CD4-positive, alpha-beta T cell treated with Interleukin-17A for 4 hours (primary cell): ENCODE results near the gene FAM98C.
A peak's percentile ranks its signal among the peaks of the same experiment; 100 is the strongest.
"Not testable (repeated sequence)": the region's sequence is repeated elsewhere in the genome, so short reads cannot be mapped to it uniquely, and the experiment has no call there.

Experiments used
- DNase-seq: peaks from one replicate; pipeline ENCODE4 v3.0.0-alpha.2; 2020; ENCODE audit warnings: mixed read lengths

FAM98C gene

DNA sequence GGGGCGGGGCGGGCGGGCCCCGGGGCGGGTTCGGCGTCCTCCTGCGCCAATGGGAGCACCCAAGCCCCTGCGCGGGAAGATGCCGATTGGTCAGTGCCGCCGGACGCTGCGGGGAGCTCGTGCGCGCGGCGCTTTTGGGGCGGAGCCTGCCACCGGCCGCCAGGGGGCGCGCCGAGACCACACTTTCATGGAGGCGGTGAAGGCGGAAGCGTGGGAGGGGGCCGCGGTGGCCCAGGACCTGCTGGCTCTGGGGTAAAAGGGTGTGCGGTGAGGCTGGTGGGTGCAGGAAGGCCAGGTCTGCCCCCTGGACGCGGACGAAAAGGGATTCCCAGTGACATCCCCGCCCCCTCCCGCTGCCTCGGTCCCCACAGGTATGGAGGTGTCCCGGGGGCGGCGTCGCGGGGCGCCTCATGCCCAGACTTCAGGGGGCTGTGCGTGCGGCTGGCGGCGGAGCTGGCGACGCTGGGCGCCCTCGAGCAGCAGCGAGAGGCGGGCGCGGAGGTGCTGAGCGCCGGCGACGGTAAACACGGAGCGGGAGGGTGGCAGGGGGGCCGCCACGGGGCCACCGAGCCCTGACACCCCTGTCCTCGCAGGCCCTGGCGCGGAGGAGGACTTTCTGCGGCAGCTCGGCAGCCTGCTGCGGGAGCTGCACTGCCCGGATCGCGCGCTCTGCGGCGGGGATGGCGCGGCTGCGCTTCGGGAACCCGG lies at the start of gene FAM98C:
TSS of gene FAM98C (plus strand) at position 127 of the 708 bp plus-strand sequence. CDS start at position 188, 61 bp downstream.
- peak; percentile 99 for DNase-seq

DNA sequence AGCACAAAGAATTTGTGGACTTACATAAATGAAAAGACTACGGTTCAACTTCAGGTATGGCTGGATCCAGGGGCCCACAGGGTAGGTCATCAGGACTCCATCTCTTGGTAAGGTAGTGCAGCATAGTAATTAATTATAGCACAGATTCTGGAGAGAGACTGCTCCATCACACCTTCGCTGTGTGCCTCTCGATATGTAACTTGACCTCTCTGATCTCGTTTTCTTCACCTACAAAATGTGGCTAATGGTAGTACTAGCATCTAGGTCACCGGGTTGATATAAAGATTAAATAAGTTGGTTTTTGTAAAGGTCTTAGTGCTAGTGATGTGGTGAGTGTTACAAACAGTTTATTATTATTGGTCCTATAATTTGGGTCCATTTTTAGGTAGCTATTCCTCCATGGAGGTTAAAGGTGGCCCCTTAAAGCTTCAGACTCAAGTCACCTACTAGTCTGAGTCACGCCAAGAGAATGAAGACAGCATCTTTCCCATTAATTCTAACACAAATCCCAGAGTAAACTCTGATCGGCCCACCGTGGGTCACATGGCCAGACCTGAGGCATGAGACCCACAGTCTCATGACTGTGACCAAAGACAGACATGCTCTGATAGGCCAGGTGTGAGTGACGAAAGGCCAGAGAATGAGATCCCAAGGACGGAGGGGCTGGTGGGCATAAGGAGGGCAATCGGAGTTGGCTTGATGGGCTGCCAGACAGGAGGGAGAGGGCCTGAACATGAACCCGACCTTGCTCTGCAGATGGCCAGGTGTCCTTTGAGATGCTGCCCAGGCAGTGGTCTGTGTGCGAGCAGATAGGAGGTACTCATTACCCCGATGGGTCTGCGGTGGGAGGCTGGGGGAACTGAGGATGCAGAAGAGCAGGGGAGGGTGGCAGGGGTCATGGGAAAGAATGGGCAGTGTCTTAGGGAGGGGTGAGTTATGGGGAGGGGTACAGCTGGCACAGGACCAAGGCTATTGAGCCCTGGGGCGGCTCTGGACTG lies 46.9 kb upstream of the FAM98C start:
- no peak for DNase-seq

DNA sequence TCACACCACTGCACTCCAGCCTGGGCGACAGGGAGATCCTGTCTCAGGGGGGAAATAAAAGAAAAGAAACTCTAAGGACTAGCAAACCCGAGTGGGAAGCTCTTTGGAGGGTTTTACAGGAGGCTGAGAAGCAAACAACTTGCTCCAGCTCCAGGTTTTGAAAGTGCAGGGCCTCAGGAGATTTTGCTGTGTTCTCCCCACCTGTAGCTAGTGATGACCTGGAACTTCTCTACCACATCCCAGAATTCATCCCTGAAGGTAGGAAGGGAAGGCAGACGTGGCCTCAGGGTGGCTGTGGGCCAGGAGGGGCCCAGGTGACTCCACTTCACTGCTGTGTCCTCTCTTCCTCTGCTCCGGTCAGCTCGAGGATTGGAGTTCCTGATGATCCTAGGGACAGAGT lies 44.8 kb upstream of the FAM98C start:
- DNase-seq: no peak

DNA sequence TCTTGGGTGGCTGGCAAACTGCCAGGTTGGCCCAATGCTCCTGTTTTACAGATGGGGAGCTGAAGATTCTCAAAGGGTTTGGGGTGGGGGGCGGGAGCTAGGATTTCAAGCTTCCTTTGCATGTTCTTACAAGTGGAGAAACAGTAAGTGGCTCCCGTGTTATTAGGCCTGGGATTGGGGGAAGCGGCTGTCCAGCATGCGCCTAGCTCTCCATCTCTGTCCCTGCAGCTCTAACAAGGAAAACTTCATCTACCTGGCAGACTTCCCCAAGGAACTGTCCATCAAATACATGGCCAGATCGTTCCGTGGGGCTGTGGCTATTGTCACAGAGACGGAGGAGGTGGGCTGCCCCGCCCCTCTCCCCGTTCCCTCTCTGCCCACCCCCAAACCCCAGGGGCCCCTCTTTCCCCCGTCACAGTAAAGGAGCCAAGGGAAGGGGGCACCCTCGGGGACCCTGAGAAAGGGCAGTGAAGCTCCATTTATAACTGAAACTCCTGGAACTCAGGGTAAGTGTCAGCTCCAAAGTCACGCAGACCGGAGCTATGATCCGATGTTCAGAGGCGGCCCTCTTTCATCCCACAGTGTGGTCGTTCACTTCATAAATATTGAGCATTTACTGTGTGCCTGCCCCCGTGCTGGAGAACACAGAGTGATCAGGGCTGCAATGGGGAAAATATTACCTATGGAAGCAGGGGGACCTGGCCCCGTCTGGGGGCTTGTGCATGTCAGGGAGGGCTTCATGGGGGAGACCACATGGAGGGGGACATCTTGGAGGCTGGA lies 43.5 kb upstream of the FAM98C start:
- DNase-seq: no peak

DNA sequence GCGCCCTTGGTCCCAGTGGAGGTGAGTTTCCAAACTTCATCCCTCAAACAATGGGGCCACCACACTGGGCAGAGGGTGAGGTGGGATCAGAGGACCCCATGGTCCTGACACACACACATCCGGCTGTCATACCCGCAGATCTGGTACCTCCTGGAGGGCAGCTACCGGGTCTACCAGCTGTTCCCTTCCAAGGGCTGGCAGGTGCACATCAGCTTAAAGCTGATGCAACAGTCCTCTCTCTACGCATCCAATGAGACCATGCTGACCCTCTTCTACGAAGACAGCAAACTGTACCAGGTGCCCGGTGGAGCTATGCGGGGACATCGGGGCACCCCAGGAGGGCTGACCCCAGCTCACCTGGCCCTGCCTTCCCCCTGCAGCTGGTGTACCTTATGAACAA lies 42.5 kb upstream of the FAM98C start:
- DNase-seq: no peak

DNA sequence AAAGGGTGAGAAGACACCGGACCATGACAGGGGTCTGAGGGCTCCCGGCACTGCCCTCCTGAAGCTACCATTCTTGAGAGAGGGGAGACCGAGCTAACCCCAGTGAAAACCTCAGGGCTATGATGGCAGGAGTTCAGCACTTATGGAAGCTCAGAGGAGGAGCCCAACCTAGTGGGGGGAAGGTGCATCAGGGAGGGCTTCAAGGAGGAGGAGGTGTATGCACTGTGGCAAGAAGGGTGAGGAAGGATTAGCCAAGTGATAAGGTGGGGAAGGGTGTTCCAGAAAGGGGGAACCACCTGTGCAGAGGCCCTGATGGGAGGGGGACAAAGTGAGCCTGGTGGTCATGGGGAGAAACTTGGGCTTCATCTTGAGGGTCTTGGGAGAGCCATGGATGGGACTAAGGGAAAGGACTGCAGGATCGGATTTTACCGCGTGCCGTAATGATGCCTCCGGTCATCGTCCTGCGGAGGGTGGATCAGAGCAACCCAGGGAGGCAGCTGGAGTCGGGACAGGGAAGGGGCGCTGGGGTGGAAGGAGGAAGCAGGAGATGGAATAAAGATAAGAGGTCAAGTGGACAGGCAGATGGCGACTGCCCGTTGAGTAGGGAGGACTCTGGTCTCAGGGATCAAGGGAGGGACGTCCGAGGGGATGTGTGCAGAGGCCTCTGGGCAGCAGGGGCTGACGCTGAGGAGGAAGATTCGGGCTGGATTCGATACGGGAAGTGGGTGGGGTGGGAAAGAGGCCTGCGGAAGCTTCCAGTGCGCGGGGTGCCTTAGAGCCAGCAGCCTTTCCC lies 41.9 kb upstream of the FAM98C start:
- DNase-seq: no peak

DNA sequence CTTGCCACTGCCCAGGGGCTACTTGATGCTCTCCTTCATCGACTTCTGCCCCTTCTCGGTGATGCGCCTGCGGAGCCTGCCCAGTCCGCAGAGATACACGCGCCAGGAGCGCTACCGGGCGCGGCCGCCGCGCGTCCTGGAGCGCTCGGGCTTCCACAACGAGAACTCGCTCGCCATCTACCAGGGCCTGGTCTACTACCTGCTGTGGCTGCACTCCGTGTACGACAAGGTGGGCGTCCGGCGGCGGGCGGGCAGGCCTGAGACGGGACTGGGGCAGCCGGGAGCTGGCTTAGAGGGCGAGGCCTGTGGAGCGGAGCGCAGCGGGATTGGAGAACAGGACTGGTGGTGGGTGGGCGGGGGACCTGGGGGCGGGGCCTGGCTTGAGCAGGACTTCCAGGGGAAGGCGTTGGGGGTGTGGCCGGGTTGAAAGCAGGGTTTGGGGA lies 41.2 kb upstream of the FAM98C start:
- peak; percentile 83 for DNase-seq

DNA sequence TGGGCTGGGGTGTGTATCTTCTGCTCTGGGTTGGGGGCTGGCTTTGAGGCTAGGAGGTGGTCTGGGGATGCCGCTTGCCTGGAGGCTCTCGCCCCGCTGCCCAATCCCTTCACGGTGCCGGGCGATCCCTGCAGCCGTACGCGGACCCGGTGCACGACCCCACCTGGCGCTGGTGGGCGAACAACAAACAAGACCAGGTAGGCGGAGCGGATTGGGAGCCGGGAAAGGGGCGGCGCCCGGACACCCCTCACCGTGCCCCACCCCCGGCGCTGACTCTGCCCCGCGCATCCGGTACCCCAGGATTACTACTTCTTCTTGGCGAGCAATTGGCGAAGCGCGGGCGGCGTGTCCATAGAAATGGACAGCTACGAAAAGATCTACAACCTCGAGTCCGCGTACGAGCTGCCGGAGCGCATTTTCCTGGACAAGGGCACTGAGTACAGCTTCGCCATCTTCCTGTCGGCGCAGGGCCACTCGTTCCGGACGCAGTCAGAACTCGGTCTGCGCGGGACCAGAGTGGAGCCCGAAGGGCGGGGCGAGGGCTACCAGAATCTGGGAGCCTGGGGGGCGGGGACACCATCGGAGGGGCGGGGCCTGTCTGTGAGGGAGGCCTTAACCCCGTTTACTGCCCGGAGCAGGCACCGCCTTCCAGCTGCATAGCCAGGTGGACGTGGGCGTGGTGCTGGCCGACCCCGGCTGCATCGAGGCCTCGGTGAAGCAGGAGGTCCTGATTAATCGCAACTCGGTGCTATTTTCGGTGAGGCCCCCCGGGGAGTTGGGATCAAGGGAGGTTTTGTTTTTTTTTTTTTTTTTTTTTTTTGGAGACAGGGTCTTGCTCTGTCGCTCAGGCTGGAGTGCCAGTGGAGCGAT lies 40.6 kb upstream of the FAM98C start:
- DNase-seq: peak; percentile 83

DNA sequence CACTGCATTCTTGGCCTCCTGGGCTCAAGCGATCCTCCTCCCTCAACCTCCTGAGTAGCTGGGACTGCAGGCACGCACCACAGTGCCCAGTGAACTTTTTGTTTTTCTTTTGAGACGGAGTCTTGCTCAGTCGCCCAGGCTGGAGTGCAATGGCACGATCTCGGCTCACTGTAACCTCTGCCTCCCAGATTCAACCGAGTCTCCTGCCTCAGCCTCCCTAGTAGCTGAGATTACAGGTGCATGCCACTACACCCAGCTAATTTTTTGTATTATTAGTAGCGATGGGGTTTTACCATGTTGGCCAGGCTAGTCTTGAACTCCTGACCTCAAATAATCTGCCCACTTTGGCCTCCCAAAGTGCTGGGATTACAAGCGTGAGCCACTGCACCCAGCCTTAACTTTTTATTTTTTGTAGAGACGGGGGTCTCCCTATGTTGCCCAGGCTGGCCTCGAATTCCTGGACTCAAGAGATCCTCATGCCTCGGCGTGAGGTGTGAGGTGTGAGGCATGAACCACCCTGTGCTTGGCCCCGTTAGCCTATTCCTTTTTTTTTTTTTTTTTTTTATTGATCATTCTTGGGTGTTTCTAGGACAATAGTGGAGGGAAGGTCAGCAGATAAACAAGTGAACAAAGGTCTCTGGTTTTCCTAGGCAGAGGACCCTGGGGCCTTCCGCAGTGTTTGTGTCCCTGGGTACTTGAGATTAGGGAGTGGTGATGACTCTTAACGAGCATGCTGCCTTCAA lies 39.8 kb upstream of the FAM98C start:
- DNase-seq: not testable (repeated sequence)

DNA sequence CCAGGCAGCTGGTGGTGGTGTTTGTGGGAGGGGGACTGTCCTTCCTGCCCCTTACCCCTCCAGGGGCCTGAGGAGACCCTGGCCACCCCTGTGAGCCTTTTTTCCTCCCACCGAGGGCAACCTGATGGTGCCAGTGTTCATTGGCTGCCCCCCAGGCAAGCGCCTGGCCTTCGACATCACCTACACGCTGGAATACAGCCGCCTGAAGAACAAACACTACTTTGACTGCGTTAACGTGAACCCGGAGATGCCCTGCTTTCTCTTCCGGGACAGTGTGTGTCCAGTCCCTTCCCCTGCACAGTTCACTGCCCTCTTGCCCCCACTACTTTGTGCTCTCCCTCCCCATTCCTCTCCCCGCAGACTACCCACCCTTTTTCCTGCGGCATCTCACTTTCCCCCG lies 35.9 kb upstream of the FAM98C start:
- DNase-seq: no peak

DNA sequence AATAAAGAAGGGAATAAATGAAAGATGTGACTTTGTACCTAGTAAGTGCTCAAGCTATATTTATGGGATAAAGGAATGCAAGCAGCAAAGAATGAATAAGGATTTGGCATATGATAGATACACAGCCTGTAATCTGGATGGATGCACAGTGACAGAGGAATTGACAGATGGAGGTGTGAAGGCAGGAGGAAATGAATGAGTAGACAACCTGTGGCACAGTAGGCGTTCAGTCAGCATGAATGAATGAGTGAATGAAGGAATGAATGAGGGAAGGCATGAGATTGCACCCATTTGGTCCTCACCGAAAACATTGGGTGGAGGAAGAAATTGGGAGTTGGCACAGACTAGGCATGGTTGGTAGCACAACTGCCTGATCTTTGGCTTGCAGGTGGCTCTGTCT lies 33.3 kb upstream of the FAM98C start:
- no peak for DNase-seq

DNA sequence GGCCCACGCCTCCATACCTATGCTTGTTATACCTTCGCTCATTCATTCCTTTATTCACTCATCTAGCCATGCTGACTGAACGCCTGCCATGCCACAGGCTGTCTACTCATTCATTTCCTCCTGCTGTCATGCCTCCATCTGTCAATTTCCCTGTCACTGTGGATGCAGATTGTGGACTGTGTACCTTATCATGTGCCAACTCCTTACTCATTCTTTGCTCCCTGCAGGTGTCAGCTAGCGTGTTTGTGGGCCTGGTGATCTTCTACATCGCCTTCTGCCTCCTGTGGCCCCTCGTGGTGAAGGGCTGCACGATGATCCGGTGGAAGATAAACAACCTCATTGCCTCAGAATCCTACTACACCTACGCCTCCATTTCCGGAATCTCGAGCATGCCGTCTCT lies 32.6 kb upstream of the FAM98C start:
- no peak for DNase-seq

DNA sequence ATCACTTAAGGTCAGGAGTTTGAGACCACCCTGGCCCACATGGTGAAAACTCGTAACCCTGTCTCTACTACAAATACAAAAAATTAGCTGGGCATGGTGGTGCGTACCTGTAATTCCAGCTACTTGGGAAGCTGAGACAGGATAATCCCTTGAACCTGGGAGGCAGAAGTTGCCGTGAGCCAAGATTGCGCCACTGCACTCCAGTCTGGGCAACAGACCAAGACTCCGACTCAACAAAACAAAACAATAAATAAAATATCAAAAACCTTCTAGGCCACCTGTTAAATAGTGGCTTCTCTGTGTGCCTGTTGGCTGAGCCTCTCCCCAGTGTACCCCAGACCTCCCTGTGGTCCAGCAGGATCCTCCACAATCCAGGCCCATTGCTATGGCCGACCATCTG lies 31.8 kb upstream of the FAM98C start:
- no peak for DNase-seq

DNA sequence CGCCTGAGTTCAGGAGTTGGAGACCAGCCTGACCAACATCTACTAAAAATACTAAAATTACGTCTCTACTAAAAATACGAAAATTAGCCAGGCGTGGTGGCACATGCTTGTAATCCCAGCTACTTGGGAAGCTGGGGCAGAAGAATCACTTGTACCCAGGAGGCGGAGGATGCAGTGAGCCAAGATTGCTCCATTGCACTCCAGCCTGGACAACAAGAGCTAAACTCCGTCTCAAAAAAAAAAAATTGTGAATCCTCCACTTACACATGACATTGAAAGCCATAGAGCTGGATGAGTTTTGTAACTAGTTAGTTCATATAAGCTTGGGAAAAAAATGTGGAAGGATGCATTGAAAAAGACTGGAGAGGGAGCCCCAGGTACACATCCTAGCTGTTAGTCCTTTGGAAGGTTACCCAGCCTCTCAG lies 29.0 kb upstream of the FAM98C start:
- DNase-seq: no peak

DNA sequence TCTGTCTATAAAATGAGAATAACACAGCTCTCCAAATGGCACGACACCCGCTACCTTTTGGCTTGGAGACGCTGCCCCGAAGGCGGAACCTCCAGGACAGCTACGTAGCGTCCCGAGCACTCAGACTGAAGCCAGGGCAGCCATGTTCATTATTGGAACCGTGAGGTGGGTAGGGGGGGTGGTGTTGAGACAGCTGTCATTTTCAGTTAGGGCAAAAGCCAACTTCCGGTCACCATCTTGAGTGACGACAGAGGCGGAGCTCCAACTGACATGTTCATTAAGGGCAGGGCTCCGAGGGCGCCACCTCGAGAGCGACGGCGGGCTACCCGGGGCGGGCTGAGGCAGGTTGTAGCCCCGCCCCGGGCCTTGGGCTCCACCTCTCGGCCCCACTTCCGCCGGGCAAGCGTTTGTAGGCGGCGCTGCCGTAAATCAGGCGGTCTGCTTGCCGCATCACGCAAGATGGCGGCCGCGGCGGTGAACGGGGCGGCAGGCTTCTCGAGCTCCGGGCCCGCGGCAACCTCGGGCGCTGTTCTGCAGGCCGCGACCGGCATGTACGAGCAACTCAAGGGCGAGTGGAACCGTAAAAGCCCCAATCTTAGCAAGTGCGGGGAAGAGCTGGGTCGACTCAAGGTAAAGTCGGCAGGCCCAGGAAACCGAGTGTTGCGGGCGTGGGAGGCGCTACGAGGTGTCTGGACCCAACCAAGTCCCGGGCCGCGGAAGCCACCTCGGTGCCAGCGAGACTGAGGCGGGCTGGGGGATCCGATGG lies 28.4 kb upstream of the FAM98C start, which contains the start of gene PSMD8:
TSS of gene PSMD8 (plus strand) at position 240 of the 766 bp plus-strand sequence. CDS start at position 271, 31 bp downstream.
- DNase-seq: peak; percentile 99

DNA sequence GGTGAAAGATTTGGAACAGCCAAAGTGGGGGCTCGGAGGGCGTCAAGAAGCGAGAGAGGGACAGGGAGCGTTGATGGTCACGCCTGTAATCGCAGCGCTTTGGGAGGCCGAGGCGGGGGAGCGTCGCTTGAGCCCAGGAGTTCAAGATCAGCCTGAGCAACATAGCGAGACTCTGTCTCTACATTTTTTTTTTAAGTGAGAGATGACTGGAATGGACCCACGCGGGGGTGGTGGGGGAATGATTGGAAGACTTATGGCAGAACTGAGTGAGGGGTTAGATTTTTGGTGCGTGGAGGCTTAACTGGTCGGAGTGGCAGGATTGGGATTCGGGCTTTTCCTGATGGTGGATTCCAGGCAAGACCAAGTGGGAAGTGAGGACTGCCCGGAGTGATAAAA lies 27.8 kb upstream of the FAM98C start:
- DNase-seq: no peak

DNA sequence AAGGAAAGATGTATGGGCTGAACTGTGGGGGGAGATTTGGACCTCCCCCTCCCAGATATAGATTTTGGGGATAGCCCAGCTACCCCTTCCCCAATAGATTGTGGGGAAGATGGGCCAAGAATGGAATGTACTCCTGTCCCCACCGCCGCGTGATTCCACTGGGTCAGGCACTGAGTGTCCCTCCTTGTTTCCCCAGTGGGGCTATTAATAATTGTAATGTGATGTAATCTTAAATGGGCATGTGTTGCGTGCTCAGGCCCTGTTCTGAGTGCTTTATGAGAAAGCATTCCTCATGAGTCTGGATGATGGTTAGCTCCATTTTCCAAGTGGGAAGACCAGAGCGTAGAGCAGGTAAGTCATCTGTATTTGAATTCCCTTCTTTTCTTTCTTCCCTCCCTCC lies 27.1 kb upstream of the FAM98C start:
- no peak for DNase-seq

DNA sequence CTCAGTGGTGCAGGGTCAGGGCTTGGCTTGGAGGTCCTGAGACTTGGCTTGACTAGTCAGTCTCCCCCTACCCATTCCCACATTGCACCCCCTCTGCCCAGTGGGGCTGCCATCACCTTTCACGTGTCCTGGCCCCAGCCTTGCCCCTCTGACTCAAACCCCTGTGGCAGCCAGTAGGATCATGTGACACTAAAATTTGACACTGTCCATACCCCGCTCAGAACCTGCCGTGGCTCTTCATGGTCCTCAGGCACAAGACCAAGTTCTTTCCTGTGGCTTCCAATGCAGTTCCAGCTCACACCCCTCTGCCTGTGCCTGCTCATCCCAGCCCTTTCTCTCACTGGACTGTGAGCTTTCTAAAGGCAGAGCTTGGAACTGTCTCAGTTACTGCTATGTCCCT lies 26.3 kb upstream of the FAM98C start:
- DNase-seq: no peak

DNA sequence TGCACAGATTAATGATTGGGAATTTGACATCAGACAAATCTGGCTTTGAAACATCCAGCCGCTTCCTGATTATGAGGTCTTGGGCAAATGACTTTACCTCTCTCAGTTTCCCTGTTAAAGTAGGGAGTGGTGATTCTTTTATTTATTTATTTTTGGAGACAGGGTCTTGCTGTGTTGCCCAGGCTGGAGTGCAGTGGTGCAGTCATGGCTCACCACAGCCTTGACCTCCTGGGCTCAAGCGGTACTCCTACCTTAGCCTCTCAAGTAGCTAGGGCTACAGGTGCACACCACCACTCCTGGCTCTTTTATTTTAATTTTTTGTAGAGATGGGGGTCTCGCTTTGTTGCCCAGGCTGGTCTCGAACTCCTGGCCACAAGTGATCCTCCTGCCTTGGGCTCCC lies 25.8 kb upstream of the FAM98C start:
- DNase-seq: no peak

DNA sequence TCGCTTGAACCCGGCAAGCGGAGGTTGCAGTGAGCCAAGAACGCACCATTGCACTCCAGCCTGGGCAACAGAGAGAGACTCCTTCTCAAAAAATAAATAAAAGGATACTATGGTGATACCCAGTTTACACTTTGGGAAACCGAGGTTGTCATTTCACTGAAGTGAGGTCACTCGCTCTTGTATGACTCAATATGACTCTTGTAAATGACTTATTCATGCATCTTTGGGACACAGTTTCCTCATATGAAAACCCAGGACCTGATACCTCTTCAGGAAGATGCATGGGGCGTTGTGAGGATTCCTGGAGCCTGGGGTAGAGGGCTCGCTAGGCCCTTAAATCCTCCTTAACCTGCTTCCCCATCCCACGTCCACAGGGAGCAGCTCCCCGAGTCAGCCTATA lies 24.0 kb upstream of the FAM98C start:
- DNase-seq: no peak
